Fibroblast of lung (primary cell): Measurements from ENCODE around the gene HES7. TPM values are rescaled to one million over a fixed set of nuclear protein-coding genes. Genes with fewer than 3 reads are reported as not detected.

Experiments
- DNase-seq, 2 donors: peaks; one replicate each; pipeline versions ENCODE4 v3.0.0 to v3.0.0-alpha.2; 2010; ENCODE audit warnings: low read depth in 2 of 2
- H2AFZ ChIP-seq: 2 replicates; pipeline ENCODE4 v1.5.1; 2012; ENCODE audit warnings: low read length, control low read depth, inconsistent platforms
- H3K27ac ChIP-seq: 2 replicates; pipeline ENCODE4 v1.5.1; 2011; ENCODE audit warnings: low read length, control low read depth; ENCODE audit not compliant: insufficient read depth
- H3K27me3 ChIP-seq: 2 replicates; pipeline ENCODE4 v1.5.1; 2011; ENCODE audit warnings: mild to moderate bottlenecking, low read length; ENCODE audit not compliant: control insufficient read depth, insufficient read depth
- H3K36me3 ChIP-seq: 2 replicates; pipeline ENCODE4 v1.5.1; 2011; ENCODE audit warnings: low read length; ENCODE audit not compliant: control insufficient read depth, insufficient read depth
- H3K4me1 ChIP-seq: 2 replicates; pipeline ENCODE4 v1.5.1; 2011; ENCODE audit warnings: low read length; ENCODE audit not compliant: control insufficient read depth, insufficient read depth; ENCODE audit errors: extremely low read depth
- H3K4me2 ChIP-seq: 2 replicates; pipeline ENCODE4 v1.5.1; 2011; ENCODE audit warnings: low read length, control low read depth; ENCODE audit not compliant: insufficient read depth; ENCODE audit errors: extremely low read depth
- H3K4me3 ChIP-seq, 4 experiments: fragments of 200-600 bp in 1 of 4; sonication (generic) in 1 of 4; replicated peaks in 1 of 4; 2 replicates each; pipeline ENCODE4 v1.5.1; 2011 to 2016; ENCODE audit warnings: low read length in 4 of 4, low read depth in 3 of 4, mild to moderate bottlenecking in 3 of 4, control low read depth in 2 of 4, inconsistent platforms in 1 of 4, mixed read lengths in 1 of 4; ENCODE audit not compliant: insufficient read depth in 1 of 4; ENCODE audit errors: control extremely low read depth in 1 of 4
- H3K79me2 ChIP-seq: 2 replicates; pipeline ENCODE4 v1.5.1; 2012; ENCODE audit warnings: mild to moderate bottlenecking, low read length, inconsistent platforms; ENCODE audit not compliant: control insufficient read depth, insufficient read depth
- H3K9ac ChIP-seq: 2 replicates; pipeline ENCODE4 v1.5.1; 2011; ENCODE audit warnings: mild to moderate bottlenecking, low read length, control low read depth; ENCODE audit not compliant: insufficient read depth
- H3K9me3 ChIP-seq: 2 replicates; pipeline ENCODE4 v1.5.1; 2012; ENCODE audit warnings: low read depth, low read length; ENCODE audit not compliant: control insufficient read depth, insufficient read depth
- H4K20me1 ChIP-seq: 2 replicates; pipeline ENCODE4 v1.5.1; 2011; ENCODE audit warnings: low read length; ENCODE audit not compliant: control insufficient read depth, insufficient read depth; ENCODE audit errors: extremely low read depth
- EZH2 ChIP-seq: IDR thresholded peaks from 2 replicates; pipeline ENCODE4 v1.5.1; 2012; ENCODE audit warnings: low read length, control low read depth, mild to moderate bottlenecking; ENCODE audit errors: missing control alignments
- polyA plus RNA-seq, 2 donors: library from polyadenylated mRNA; depleted of rRNA in 1 of 2; stranded (reverse) in 1 of 2; unstranded in 1 of 2; fragments of >200 nt; gene quantifications; 2 replicates each; pipeline ENCODE4 v1.2.1, GENCODE V29; 2011 to 2012; ENCODE audit warnings: missing spikeins in 1 of 2
- total RNA-seq: library from RNA; depleted of rRNA; stranded (reverse); fragments of >200 nt; gene quantifications from 2 replicates; pipeline ENCODE4 v1.2.1, GENCODE V29; 2014
- TF ChIP-seq, protein P1 (sequence below), 2 donors: IDR thresholded peaks in 1 of 2; conservative IDR thresholded peaks in 1 of 2; 1 replicate in 1 of 2; 2 replicates in 1 of 2; pipeline ENCODE4 v1.5.1; 2011 to 2012; ENCODE audit warnings: low read length in 2 of 2, control low read depth in 1 of 2, inconsistent platforms in 1 of 2, low read depth in 1 of 2, mild to moderate bottlenecking in 1 of 2

The HES7 gene
- total and polyA plus RNA-seq, 2 donors (not counting 1 experiment from before 2014, with no cell fraction given), result under 0.01 TPM; not detected in 1

DNA sequence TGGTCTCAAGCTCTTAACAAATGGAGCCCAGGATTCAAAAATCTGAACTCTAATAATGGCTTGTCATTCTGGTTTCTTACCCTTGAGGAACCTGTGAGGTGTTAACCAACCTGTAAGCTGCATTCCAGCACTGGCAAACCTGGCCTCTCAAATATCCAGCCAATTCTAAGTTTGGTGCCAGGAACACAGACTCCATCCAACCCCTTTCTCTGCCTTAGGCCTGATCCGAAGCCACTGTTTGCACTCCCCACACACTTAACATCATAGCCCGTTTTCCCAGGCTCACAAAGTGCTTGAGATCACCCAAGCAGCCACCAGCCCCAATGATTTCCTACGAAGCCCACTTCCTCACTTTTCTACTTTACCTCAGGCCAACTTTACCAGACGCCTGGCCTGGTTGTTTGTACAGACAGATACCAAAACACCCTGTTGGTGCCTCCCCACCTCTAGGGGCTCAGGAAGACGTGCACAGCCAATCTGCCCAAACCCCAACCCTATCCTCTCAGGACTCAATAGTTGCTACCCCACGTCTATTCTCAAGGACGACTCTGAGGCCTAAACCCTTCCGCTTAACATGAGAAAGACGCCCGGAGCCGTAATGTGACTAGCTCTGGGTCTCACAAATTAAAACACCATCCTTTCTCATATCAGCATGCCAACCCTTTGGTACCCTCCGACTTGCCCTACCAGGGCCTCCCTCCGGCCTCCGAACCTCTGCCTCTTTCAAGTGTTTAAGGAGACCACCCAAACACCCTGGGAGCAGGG, 31.5 kb upstream of the HES7 start:
- Histone ChIP-seq H3K4me2 (peak overlapping the region; percentile 93), H3K27me3 (no peaks in the 10 kb centered on the region), H3K4me3 (peak overlapping the region; percentile 61 to 88 (median 72)), H3K79me2 (no peaks in the 10 kb centered on the region), H3K36me3 (peaks cover 3% of the 10 kb centered on the region), H3K27ac (peak overlapping the region; percentile 88), H3K4me1 (peaks cover 29% of the 10 kb centered on the region), H2AFZ (no peak overlapping the region), H3K9ac (peak overlapping the region; percentile 89), H3K9me3 (no peaks in the 10 kb centered on the region), H4K20me1 (no peaks in the 10 kb centered on the region)
- TF ChIP-seq, protein P1, sequence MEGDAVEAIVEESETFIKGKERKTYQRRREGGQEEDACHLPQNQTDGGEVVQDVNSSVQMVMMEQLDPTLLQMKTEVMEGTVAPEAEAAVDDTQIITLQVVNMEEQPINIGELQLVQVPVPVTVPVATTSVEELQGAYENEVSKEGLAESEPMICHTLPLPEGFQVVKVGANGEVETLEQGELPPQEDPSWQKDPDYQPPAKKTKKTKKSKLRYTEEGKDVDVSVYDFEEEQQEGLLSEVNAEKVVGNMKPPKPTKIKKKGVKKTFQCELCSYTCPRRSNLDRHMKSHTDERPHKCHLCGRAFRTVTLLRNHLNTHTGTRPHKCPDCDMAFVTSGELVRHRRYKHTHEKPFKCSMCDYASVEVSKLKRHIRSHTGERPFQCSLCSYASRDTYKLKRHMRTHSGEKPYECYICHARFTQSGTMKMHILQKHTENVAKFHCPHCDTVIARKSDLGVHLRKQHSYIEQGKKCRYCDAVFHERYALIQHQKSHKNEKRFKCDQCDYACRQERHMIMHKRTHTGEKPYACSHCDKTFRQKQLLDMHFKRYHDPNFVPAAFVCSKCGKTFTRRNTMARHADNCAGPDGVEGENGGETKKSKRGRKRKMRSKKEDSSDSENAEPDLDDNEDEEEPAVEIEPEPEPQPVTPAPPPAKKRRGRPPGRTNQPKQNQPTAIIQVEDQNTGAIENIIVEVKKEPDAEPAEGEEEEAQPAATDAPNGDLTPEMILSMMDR (conservative IDR thresholded peaks at IDR 0.05 in 1 of 2, IDR thresholded peaks at IDR 0.05 in 1 of 2; ENCODE audit: low read depth in 1 of 2, low read length in 2 of 2), result no peak
- TF ChIP-seq EZH2, result no peak
- DNase-seq, result peak in 1 of 2 donors; percentile 33

- peaks cover 8% of the 10 kb centered on the region for H3K36me3 ChIP-seq
- H2AFZ ChIP-seq, result no peak overlapping the region
- peak overlapping the region; percentile 45 for H3K9ac ChIP-seq
- peak overlapping the region; percentile 88 for H3K27ac ChIP-seq
- peak in 1 of 2 donors; percentile 66 for DNase-seq
- peaks cover 29% of the 10 kb centered on the region for H3K4me1 ChIP-seq
- peak overlapping the region in 3 of 4 experiments; percentile 2 to 88 (median 77) for H3K4me3 ChIP-seq
- no peaks in the 10 kb centered on the region for H4K20me1 ChIP-seq
- peak overlapping the region; percentile 93 for H3K4me2 ChIP-seq
- no peak for TF ChIP-seq EZH2
- TF ChIP-seq, protein P1 (conservative IDR thresholded peaks at IDR 0.05 in 1 of 2, IDR thresholded peaks at IDR 0.05 in 1 of 2; ENCODE audit: low read depth in 1 of 2, low read length in 2 of 2), result no peak
- no peaks in the 10 kb centered on the region for H3K9me3 ChIP-seq
- no peaks in the 10 kb centered on the region for H3K27me3 ChIP-seq
- peaks cover 2% of the 10 kb centered on the region for H3K79me2 ChIP-seq
These were observed 30.8 kb upstream of the HES7 start for GRCh38 chr17:8154608-8155155.

- peak; percentile 98 to 100 for DNase-seq
- H4K20me1 ChIP-seq, result no peaks in the 10 kb centered on the region
- H3K27ac ChIP-seq, result peak overlapping the region; percentile 88
- no peaks in the 10 kb centered on the region for H3K27me3 ChIP-seq
- peaks cover 29% of the 10 kb centered on the region for H3K4me1 ChIP-seq
- no peaks in the 10 kb centered on the region for H3K9me3 ChIP-seq
- no peak overlapping the region for H2AFZ ChIP-seq
- peak overlapping the region in 2 of 4 experiments; percentile 77 to 88 for H3K4me3 ChIP-seq
- peaks cover 9% of the 10 kb centered on the region for H3K36me3 ChIP-seq
- peak overlapping the region; percentile 39 for H3K9ac ChIP-seq
- TF ChIP-seq, protein P1 (conservative IDR thresholded peaks at IDR 0.05 in 1 of 2, IDR thresholded peaks at IDR 0.05 in 1 of 2; ENCODE audit: low read depth in 1 of 2, low read length in 2 of 2), result no peak
- no peak for TF ChIP-seq EZH2
- H3K4me2 ChIP-seq, result no peak overlapping the region
- H3K79me2 ChIP-seq, result peaks cover 2% of the 10 kb centered on the region
These were observed 30.2 kb upstream of the HES7 start for GRCh38 chr17:8153957-8154607.
